ENCODE results near the gene PAX3. TPM values are rescaled to one million over a fixed set of nuclear protein-coding genes. Genes with fewer than 3 reads are reported as not detected.

The PAX3 gene
- total RNA-seq (2022; extraction: Qiagen RNA extraction) = not detected in 5 replicates

GRCh38 chr2:222298311-222299150 lies at the start of gene PAX3:
TSS of gene PAX3 (minus strand) at chr2:222298998. CDS start at chr2:222298615, 383 bp downstream.

Other genes starting within 250 kb of the PAX3 start
- gene SGPP2, start 125.5 kb upstream of the PAX3 start, total RNA-seq (2022; extraction: Qiagen RNA extraction) = 0.21 to 0.33 TPM (median 0.27 TPM) in 5 replicates